Muscle of leg (tissue), 16 donors: Measurements from ENCODE around the gene THSD8. TPM values are rescaled to one million over a fixed set of nuclear protein-coding genes. Genes with fewer than 3 reads are reported as not detected.

ENCODE experiments used
- DNase-seq: peaks from one replicate; pipeline ENCODE4 v3.0.0; 2013
- H3K27ac ChIP-seq: one replicate; pipeline ENCODE4 v1.5.1; 2013; ENCODE audit warnings: mild to moderate bottlenecking, low read length, control low read depth
- H3K27me3 ChIP-seq: one replicate; pipeline ENCODE4 v1.6.1; 2013; ENCODE audit warnings: low read length; ENCODE audit not compliant: control insufficient read depth, insufficient read depth
- H3K36me3 ChIP-seq: one replicate; pipeline ENCODE4 v1.6.1; 2013; ENCODE audit warnings: low read length; ENCODE audit not compliant: control insufficient read depth, insufficient read depth
- H3K4me1 ChIP-seq: one replicate; pipeline ENCODE4 v1.6.1; 2013; ENCODE audit warnings: low read length; ENCODE audit not compliant: control insufficient read depth, insufficient read depth
- H3K4me3 ChIP-seq: one replicate; pipeline ENCODE4 v1.5.1; 2013; ENCODE audit warnings: low read length, control low read depth
- H3K9me3 ChIP-seq: replicated peaks from 2 replicates; pipeline ENCODE4 v1.6.1; 2013; ENCODE audit warnings: low read depth, low read length; ENCODE audit not compliant: control insufficient read depth
- WGBS: methylation state at CpG from one replicate; pipeline ENCODE4 v1.1.5; 2013; ENCODE audit warnings: missing lambda C conversion rate; ENCODE audit not compliant: insufficient coverage; 5-methylcytosine and 5-hydroxymethylcytosine counted together
- long read RNA-seq, 11 donors: transcript quantifications; one replicate each; lab custom pipeline, GENCODE V29; 2026
- polyA plus RNA-seq, 8 donors: library from polyadenylated mRNA; unstranded; fragments of 120-200 nt; gene quantifications; one replicate each; pipeline versions ENCODE4 v1.2.1 to v1.2.3, GENCODE V29; 2013; ENCODE audit warnings: inconsistent platforms in 1 of 8, low replicate concordance in 1 of 8; ENCODE audit not compliant: insufficient read length in 8 of 8, insufficient read depth in 1 of 8
- total RNA-seq: library from RNA; stranded (reverse); fragments of 120-200 nt; gene quantifications from one replicate; pipeline ENCODE4 v1.2.4, GENCODE V29; 2013

The THSD8 gene
- 5.1 TPM for total RNA-seq
- polyA plus RNA-seq: 1 to 10 TPM in 7 of 8 donors, under 1 TPM in 1; 0.84 to 4.8 (median 2.9) TPM
- long read RNA-seq, donor 1: 0 reads
- long read RNA-seq, donor 2: 0 reads
- long read RNA-seq, donor 3: 0 reads
- long read RNA-seq, donor 4: 0 reads
- long read RNA-seq, donor 5: 0 reads
- long read RNA-seq, donor 6: 0 reads
- long read RNA-seq, donor 7: 0 reads
- long read RNA-seq, donor 8: 0 reads
- long read RNA-seq, donor 9: 0 reads
- long read RNA-seq, donor 10: 0 reads
- long read RNA-seq, donor 11: 0 reads

DNA sequence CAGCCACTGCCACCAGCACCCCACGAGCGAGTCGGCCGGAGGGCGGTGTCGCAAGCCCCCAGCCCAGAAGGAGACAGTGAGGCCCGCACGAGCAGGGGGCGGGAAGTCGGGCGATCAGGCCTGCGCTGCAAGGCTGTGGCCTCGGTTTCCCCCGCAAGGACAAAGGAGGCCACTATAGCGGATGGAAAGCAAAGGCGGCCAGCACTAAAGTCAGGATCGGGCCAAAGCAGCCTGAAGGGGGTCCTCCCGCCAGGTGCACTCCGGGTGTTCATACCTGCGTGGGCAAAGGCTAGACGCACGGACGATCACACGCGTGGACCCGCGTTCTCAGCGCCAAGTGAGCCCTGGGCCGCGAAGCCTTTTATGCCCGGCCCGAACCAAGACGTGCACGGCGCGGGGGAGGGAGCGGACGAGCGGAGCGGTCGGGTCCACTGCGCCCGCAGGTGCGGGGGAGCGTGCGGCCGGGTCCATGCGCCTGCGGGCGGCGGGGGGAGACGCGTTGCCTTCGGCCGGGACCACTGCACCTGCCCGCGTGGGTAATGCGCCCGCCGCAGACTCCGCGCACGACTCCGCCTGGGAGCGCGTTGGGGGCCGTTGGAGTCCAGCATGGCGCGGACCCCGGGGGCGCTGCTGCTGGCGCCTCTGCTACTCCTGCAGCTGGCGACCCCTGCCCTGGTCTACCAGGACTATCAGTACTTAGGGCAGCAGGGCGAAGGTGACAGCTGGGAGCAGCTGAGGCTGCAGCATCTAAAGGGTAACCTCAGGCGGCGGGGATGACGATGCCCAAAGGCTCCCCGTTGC is at the start of gene THSD8, which contains the start of gene PRDX2:
Gene THSD8 (plus strand): TSS at position 604 of the 801 bp plus-strand sequence. CDS start 3 bp downstream, at position 607.
Gene PRDX2 (minus strand): TSS at position 335 of the 801 bp plus-strand sequence. CDS start 539 bp downstream, outside the sequence.
- H3K4me1 ChIP-seq: peaks cover 28% of the 10 kb centered on the region
- peak within 1 kb of the TSS; percentile 96 for H3K4me3 ChIP-seq
- peaks cover 21% of the 10 kb centered on the region for H3K36me3 ChIP-seq
- H3K27ac ChIP-seq: peak within 1 kb of the TSS; percentile 79
- no peaks in the 10 kb centered on the region for H3K9me3 ChIP-seq
- peak; percentile 89 for DNase-seq
- H3K27me3 ChIP-seq: peaks cover 5% of the 10 kb centered on the region
- under 1% methylated on average over 78 of the region's 78 CpGs for WGBS

DNA sequence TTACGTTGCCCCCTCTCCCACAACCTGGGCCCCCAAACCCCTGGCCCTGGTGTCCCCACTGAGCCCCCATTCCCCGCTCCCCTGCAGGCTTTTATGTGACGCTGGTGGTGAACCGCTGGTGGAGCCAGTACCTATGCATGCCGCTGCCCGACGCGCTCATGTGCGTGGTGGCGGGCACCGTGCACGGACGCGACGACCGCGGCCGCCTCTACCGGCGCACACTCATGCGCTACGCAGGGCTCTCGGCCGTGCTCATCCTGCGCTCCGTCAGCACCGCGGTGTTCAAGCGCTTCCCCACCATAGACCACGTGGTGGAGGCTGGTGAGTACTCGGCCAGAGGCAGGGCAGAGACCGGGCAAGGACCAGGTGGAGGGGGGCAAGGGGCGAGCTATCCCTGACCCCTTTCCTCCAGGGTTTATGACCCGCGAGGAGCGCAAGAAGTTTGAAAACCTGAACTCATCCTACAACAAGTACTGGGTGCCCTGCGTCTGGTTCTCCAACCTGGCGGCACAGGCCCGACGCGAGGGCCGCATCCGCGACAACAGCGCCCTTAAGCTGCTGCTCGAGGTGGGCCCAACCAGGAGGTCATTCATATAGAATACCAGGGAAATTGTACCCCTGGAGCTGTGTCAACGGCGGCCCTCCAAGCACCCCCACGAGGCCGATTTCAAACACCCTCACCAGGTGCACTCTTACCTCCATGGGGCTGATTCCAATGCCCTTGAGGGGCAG is 47.2 kb upstream of the THSD8 start:
- H3K27me3 ChIP-seq: peaks cover 24% of the 10 kb centered on the region
- WGBS: 83% methylated on average over 44 of the region's 50 CpGs

DNA sequence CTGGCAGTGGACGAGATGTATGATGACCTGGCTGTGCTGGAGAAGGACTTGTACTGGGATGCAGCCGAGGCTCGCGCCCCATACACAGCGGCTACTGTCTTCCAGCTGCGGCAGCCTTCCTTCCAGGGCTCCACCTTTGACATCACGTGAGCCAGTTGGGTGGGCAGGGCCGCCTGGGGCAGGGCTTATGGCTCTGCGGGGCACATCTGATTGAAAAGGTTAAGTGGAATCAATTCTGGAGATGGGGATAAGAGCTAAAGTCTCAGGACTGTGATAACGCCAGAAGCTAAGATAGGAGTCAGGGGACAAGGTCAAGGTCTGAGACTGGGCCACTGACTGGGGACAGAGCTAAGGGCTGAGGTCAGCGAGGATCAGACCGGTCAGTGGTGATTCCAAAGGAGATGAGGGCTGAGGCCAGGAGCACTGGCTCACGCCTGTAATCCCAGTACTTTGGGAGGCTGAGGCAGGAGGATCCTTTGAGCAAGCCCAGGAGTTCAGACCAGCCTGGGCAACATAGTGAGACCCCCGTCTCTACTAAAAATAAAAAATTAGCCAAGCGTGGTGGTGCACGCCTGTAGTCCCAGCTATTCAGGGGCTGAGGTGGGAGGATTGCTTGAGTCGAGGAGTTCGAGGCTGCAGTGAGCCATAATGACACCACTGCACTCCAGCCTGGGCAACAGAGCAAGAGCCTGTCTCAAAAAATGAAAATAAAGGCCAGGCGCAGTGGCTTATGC is 45.6 kb upstream of the THSD8 start:
- no peak for DNase-seq
- H3K4me3 ChIP-seq: no peak overlapping the region
- H3K27me3 ChIP-seq: peaks cover 16% of the 10 kb centered on the region
- peaks cover 10% of the 10 kb centered on the region for H3K4me1 ChIP-seq
- H3K27ac ChIP-seq: no peak overlapping the region
- 87% methylated on average over 14 of the region's 19 CpGs for WGBS
- no peaks in the 10 kb centered on the region for H3K36me3 ChIP-seq
- H3K9me3 ChIP-seq: no peaks in the 10 kb centered on the region

More for the DNA sequence above, 47.2 kb upstream of the THSD8 start:
- H3K27ac ChIP-seq: no peak overlapping the region
- no peak overlapping the region for H3K4me3 ChIP-seq
- H3K4me1 ChIP-seq: peaks cover 15% of the 10 kb centered on the region
- no peaks in the 10 kb centered on the region for H3K36me3 ChIP-seq
- H3K9me3 ChIP-seq: no peaks in the 10 kb centered on the region
- no peak for DNase-seq

DNA sequence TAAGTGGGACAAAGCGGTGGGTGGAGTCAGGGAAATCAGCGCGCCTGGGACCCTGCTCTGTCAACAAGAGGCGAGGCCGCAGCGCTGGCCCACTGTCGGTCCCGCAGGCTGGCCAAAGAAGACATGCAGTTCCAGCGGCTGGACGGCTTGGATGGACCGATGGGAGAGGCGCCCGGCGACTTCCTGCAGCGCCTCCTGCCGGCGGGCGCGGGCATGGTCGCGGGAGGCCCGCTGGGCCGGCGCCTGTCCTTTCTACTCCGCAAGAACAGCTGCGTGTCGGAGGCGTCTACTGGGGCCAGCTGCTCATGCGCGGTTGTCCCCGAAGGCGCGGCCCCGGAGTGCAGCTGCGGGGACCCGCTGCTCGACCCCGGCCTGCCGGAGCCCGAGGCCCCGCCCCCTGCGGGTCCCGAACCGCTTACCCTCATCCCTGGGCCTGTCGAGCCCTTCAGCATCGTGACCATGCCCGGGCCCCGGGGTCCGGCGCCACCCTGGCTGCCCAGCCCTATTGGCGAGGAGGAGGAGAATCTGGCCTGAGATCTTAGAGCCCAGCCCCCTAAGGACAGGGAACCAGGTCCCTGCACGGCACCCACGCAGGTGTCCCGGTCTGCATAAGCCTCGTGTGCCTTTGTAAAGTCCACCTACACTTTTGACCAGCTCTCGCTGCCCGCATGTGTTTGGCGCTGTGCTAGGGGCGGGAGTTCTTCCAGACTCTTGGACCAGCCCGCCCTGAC is 44.2 kb upstream of the THSD8 start:
- Histone ChIP-seq H3K4me1 (peaks cover 10% of the 10 kb centered on the region), H3K9me3 (no peaks in the 10 kb centered on the region), H3K27me3 (peaks cover 5% of the 10 kb centered on the region), H3K4me3 (peak overlapping the region; percentile 42), H3K36me3 (no peaks in the 10 kb centered on the region), H3K27ac (peak overlapping the region; percentile 69)
- WGBS: 5% methylated on average over 59 of the region's 60 CpGs
- DNase-seq: peak; percentile 85

DNA sequence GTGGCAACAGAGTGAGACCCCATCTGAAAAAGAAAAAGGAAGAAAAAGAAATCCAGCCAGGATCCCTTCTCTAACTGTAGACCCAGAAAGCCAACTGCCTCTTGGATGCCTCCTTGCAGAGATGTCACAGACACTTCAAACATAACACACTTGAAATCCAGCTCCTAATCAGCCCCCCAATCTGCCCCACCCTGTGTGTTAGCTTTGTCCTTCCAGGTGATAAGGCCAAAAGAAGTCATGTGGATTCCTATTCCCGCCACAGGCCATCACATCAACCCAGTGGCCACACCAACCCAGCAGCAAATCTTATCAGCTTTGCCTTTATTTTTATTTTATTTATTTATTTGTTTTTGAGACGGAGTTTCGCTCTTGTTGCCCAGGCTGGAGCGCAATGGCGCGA is 42.2 kb upstream of the THSD8 start:
- peaks cover 10% of the 10 kb centered on the region for H3K4me1 ChIP-seq
- H3K4me3 ChIP-seq: no peak overlapping the region
- no peaks in the 10 kb centered on the region for H3K9me3 ChIP-seq
- no peaks in the 10 kb centered on the region for H3K27me3 ChIP-seq
- DNase-seq: no peak
- peaks cover 17% of the 10 kb centered on the region for H3K36me3 ChIP-seq
- H3K27ac ChIP-seq: no peak overlapping the region
- WGBS: no CpG with 5 or more reads among the region's 6 CpGs

DNA sequence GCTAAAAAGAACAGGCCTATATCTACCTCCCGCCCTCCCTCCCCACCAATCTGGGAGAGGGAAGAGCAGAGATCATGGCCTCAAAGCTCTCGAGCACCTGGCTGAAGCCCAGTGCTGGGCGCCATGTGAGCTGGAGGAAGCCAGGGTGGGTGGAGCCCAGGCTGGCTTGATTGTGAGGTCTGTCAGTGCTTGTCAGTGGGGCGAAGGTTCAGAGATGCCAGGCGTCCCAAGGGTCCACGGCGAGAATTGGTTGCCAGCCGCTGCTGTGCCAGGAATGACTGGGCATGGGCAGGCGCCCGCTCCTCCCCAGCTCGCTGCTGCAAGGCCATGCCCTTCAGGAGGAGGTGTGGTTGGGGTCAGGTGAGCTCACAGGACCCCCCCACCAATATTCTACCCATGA is 38.8 kb upstream of the THSD8 start:
- no peak overlapping the region for H3K4me3 ChIP-seq
- H3K27ac ChIP-seq: no peak overlapping the region
- H3K4me1 ChIP-seq: peaks cover 5% of the 10 kb centered on the region
- WGBS: 87% methylated on average over 6 of the region's 11 CpGs
- no peaks in the 10 kb centered on the region for H3K9me3 ChIP-seq
- no peaks in the 10 kb centered on the region for H3K27me3 ChIP-seq
- peaks cover 28% of the 10 kb centered on the region for H3K36me3 ChIP-seq
- DNase-seq: no peak

DNA sequence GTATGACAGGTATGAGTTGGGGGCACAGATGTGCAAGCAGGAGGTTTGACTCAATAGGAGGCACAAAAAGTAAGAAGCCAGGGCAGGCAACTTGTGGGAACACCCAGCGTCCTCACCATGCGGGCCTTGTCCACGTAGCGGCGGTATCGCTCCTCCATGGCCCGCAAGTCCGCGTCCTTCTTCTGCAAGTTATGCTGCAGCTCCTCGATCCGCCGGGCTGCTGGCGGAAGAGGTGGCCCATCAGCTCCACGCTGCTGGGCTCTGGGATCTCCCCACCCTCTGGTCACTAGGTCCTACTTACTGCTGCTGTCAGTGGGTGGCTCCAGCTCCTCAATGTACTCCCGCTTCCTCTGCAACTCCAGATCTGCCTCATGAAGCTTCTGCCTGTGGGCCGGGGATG is 37.2 kb upstream of the THSD8 start:
- Histone ChIP-seq H3K27me3 (no peaks in the 10 kb centered on the region), H3K4me3 (no peak overlapping the region), H3K36me3 (peaks cover 30% of the 10 kb centered on the region), H3K27ac (no peak overlapping the region), H3K9me3 (no peaks in the 10 kb centered on the region), H3K4me1 (peaks cover 10% of the 10 kb centered on the region)
- DNase-seq: no peak
- WGBS: 92% methylated on average over 16 of the region's 16 CpGs

DNA sequence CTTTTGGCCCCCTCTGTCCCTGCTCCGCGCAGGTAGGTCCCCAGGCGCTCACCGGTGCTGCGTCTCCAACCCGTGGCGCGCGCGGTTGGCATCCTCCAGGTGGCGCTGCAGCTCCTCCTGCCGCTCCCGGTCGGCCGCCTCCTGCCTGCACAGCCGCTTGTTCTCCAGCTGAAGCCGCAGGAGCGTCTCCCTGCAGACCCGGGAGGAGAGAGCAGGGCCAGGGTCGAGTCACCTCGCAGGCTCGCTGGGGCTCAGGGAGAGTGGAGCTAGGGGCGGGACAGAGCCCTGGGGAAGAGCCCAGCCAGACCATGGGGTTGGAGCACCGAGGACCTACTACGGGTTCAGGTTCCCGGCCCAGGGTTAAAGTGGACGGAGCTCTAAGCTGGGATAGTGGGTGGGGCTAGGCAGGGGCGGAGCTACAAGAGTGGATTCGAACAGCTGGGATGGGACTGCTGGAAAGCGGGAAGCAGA is 35.8 kb upstream of the THSD8 start:
- Histone ChIP-seq H3K27ac (peak overlapping the region; percentile 66), H3K4me3 (peak overlapping the region; percentile 49), H3K4me1 (peaks cover 19% of the 10 kb centered on the region), H3K27me3 (no peaks in the 10 kb centered on the region), H3K36me3 (peaks cover 31% of the 10 kb centered on the region), H3K9me3 (no peaks in the 10 kb centered on the region)
- 18% methylated on average over 29 of the region's 30 CpGs for WGBS
- DNase-seq: peak; percentile 89

DNA sequence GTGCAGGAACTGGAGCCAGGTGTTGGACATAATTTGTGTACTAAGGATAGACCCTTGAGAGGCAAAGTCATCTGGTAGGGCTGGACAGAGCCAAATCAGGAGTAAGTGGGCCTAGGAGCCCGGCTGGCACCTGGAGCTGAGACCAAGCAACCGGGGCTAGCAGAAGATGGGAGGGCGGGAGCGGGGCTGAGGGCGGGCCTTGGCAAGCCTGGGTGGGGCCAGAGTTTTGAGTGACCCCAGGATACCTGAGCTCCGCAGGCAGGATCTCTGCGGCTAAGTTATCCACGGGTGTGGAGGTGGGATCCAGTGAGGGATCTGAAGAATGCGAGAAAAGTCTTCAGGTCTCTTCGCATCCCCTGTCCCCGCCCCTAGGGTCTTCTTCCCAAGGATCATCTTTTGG is 34.7 kb upstream of the THSD8 start:
- peaks cover 32% of the 10 kb centered on the region for H3K36me3 ChIP-seq

More for the DNA sequence above, 34.7 kb upstream of the THSD8 start:
- H3K4me3 ChIP-seq: no peak overlapping the region
- peaks cover 19% of the 10 kb centered on the region for H3K4me1 ChIP-seq
- 92% methylated on average over 11 of the region's 11 CpGs for WGBS
- no peaks in the 10 kb centered on the region for H3K9me3 ChIP-seq
- no peak overlapping the region for H3K27ac ChIP-seq
- no peaks in the 10 kb centered on the region for H3K27me3 ChIP-seq
- no peak for DNase-seq
